DMS114 treated with DMSO at 0.1 percent for 48 hours (cell line): ENCODE data around the gene TSC22D2.

Experiments
- DNase-seq: peaks from one replicate; lab custom pipeline; 2025; ENCODE audit not compliant: unreplicated experiment; lab: John Stamatoyannopoulos, UW

TSC22D2 gene

DNA sequence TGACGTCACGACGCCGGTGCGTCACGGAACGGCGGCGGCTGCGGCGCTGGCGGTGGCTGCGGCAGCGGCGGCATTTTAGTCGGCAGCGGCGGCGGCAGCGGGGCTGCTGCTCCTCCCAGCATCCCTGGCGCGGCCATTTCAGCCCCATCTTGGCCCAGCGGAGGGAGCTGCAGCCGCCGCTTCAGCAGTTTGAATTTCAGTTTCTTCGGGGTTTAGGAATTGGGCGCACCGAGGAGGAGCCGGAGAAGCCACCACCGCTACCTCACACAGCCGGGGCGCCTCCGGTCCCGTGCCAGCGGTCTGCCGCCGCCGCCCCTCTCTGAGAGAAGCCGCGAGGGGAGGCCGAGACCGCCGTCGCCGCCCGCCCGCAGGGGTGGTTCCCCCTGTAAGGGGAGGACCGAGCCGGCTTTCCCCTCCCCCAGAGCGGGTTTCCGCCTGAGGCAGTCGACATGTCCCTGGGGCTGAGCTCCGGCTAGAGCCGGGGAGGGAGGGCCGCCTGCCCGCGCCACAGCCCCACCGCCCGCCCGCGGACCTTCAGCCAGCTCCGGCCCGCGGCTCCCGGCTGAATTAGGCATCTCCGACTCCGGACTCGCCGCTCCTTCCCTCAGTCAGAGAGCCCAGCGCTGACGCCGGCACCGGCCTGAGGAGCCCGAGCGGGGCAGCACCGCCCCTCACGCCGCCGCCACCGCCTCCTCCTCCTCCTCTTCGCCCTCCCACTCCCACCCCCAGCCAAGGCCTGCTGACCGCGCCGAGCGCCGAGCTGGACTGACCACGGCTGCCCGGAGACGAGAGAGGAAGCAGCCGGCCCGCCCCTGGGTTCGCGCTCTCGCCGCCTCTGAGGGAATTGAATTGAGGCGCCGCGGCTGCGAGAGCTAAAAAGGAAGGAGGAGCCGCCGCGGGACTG lies at the start of gene TSC22D2:
TSC22D2 (plus strand) TSS at position 78 of the 904 bp plus-strand sequence. CDS start 1,053 bp downstream, outside the sequence.
- peak; percentile 83 for DNase-seq

- DNase-seq, result no peak
Measured at GRCh38 chr3:150359381-150359780, 48.7 kb upstream of the TSC22D2 start.

DNA sequence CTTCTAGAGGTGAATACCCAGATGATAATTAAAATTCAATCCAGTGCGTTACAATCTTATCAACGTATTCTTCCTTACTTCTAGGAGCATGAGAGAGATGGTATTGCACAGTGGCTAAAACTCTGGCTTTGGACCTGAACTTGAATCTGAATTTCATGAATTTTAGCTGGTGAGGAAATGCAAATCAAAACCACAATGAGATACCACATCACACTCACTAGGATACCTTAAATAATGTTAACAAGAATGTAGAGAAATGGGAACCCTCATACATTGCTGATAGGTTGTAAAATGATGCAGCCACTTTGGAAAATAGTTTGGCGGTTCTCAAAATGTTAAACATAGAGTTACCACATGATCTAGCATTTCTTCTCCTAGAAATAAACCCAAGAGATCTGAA lies 47.1 kb upstream of the TSC22D2 start:
- DNase-seq, result no peak

DNA sequence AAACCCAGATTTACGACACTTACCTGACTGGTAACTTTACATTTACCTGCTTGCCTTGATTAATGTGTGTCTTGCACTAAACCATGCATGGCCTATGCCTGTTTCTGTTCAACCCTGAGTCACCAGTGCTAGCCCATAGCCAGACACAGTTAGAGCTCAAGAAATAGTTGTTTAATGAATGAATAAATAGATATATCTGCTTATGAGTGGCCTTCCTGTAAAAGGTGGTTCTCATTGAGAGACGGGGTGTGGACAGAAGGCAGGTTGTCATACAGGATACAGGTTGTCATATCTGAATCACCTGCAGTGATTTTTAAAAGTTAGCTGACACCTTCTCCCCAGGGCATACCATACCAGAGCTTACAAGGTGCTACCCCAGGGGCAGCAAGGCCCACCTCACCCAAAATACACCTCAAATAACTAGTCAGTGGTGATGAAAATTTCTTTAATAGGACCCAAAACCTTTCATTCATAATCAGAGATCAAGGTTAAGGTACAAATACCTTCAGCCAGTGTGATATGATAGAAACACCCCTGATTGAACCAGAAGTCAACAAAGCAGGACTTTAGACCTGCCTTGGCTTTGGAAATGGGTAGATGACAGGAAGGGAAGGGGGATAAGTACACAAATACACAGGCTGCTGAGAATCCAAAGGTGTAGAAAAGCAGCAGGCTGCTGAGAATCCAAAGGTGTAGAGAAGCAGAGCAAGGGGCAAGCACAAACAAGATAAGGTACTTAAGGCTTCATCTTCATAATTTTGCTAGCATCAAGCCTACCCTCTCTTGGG lies 45.4 kb upstream of the TSC22D2 start:
- DNase-seq, result no peak

- no peak for DNase-seq
Measured at GRCh38 chr3:150363420-150363819, 44.7 kb upstream of the TSC22D2 start.

- DNase-seq, result no peak
Measured at GRCh38 chr3:150365132-150365604, 42.9 kb upstream of the TSC22D2 start.

DNA sequence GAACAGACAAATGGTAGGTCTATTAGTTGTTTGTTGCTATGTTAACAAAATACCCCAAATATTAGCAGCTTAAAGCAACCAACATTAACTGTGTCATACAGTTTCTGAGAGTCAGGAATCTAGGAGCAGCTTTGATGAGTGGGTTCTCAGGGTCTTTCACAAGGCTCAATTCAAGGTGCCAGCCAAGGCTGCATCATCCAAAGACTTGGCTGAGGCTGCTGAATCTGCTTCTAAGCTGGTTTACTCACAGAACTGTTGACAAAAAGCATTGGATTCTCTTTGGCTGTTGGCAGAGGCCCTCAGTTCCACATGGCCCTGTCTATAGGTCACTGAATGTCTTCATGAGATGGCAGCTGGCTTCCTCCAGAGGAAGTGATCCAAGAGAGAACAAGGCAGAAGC lies 40.3 kb upstream of the TSC22D2 start:
- no peak for DNase-seq

DNA sequence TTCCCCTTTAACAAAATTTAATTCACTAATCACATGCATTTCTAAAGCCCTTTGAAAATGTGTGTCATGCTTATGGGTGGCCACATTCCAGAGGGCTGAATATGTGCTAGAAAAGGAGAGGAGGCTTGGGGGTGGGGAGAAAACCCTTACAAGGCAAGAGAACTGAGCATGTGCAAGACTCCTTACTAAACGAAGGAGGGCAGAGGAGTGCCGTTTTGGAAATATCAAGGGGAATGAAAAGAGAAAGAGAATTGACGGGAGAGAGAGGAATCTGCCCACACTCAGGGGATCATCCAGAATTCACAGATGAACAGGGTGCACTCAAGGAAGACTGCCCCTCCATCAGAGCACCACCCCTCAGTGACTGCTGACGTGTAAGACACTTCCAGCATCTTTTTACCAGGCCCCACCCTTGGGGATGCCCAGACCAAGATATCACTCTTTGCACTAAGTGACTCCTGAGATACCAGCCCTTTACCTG lies 37.9 kb upstream of the TSC22D2 start:
- DNase-seq, result no peak

DNA sequence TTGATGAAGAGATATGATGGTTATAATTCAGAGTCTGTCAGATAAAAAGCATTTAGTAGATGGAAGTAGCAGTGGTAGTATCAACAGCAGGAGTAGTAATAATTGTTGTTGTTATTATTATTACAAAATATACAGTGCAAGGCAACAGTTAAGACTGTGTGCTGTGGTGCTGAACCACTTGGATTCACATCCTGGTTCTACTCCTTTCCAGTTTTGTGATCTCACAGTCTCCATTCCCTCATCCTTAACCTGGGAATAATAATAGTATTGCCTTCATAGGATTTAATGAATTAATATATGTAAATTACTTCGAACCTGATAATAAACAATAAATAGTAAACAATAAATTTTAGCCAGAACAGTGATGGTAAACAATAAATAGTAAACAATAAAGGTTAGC lies 37.1 kb upstream of the TSC22D2 start:
- DNase-seq, result no peak

DNA sequence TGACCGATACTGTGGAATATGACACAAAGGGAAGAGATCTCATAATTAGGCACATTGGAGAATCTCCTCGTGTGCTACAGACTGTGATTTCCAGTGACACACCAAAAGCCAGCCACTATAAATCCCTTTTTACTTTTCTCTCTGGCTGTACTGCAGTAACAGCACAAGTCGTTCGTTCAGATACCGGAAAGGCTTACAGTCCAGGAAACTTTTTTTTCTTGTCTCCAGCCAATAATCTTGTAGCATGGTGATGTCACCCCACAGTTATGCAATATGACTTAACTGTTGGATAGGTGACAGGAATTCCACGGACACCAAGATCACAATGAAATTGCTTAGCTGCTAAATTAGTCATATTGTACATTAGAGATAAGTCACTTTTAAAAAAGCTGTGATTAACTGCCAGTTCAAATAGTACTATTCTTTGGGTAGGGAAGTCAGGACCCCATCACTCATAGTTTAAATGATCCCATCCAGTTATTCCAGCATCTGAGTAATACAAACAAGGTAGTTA lies 36.3 kb upstream of the TSC22D2 start:
- DNase-seq, result no peak

GRCh38 chr3:150372320-150372719 lies 35.8 kb upstream of the TSC22D2 start:
- DNase-seq, result no peak

- DNase-seq, result no peak
Measured at GRCh38 chr3:150372722-150373121, 35.4 kb upstream of the TSC22D2 start.

DNA sequence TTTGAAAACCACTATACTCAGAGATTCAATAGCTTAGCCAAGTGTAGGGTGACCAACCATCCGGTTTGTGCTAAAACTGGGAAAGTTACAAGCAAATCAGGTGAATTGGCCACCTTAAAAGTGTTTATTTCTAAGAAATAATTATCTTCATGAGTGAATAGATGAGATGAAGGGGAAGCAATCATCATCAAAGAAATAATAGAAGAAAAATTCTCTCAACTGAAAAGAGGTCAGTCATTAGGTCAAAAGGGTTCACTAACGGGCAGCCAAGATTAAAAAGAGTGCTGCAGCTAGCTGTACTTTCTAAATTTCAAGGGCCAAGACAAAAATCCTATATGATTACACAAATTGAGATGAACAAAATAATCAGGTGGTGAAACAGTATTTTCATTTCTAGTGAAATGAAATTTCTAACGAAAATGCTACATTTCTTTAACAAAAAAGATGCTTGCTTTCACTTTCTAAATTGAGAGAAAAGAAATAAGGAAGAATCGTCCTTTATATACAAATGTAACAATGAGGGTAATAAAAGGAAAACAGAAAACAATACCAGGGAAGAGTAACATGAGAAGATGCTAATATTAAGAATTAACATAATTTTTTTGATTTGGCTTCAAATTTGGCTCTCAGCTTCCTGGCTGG lies 34.7 kb upstream of the TSC22D2 start:
- DNase-seq, result no peak

- no peak for DNase-seq
Measured at GRCh38 chr3:150374975-150375374, 33.1 kb upstream of the TSC22D2 start.

DNA sequence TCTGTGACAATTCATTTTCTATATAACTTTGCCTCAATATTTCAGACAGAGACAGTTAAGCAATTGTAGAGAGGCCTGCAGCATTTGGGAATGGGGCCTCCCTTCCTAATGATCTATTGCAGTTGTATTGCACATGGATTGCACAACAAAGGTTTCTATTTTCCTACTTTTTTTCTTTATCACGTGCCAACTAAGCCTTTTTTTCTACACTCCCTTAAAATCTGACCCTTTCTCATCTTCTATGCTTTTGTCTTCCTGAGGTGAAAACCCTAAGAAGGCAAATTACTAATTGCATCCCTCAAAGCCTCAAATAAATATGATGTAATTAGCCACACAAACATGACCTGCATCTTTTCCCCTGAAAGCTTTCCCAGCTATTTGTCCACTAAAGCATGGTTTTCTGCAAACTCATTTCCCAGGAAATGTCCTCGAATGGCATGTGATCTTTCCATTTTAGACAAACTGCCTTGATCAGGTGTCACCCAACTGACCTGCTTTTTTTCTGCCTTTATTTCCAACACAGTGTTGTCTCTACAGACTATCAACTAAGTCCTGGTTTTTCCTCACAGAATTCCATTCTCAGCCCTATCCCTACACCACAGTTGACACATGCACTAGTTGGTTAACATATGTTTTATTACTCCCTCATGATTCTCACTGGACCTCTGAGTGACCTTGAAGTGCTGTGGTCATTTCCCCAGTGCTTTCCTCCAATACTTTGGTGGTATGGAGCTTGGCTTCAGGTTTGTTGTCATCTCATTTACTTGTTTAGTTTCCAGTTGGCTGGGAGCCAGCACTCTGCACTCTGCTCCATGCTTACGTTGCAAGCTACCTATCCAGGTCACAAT lies 31.9 kb upstream of the TSC22D2 start:
- DNase-seq, result no peak

DNA sequence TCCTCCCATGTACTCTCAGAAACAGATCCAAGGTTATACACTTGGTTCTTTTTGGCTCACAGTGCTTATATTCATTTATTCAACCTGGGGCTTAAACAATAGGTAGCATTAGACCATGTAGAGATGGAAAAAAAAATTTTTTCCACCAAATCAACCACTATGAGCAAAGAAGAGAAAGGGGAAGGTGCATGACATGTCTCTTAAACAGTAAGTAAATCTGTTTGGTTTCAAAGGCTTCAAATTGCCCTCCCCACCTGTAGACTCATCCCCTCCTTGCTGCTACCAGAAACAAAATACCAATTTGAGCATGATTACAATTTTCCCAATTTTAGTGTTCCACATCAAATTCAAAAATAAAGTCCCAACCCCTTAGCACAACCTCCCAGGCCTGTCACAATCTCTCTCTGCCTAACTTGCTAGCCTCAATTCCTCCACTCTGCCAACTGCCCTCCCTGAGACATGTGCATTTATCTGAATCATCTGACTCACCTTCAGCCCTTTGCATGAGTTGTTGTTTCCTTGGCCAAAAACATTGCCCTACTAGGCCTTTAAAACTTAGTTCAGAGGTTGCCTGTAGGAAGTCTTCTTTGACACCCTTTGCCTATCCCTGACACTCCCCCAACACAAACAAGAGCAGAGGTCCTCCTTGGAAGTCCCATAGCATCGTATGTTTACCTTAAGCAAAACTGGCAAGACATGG lies 30.3 kb upstream of the TSC22D2 start:
- no peak for DNase-seq

GRCh38 chr3:150378301-150378748 lies 29.8 kb upstream of the TSC22D2 start:
- no peak for DNase-seq

DNA sequence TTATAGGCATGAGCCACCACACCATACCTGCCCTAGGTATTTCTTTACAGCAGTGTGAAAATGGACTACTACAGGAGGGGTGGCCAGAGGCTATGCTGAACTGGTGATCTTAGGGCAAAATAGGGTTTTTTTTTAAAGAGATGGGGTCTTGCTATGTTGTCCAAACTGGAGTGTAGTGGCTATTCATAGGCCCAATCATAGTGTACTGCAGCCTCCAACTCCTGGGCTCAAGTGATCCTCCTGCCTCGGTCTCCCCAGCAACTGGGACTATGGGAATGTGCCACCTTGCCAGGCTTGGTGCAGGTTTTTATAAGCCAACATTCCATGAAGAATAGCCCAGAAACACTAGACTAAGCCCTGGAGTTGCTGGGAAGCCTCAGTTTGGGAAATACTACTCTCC lies 28.6 kb upstream of the TSC22D2 start:
- no peak for DNase-seq
